Subcutaneous abdominal adipose tissue (tissue), 5 donors: ENCODE data around the gene CCDC183.

ENCODE experiments used
- H3K27ac ChIP-seq: one replicate; pipeline ENCODE4 v1.7.0; 2013; ENCODE audit warnings: low read depth, mild to moderate bottlenecking, inconsistent platforms, low read length, moderate library complexity
- H3K27me3 ChIP-seq, 5 donors: one replicate each; pipeline ENCODE4 v1.7.0; 2013; ENCODE audit warnings: low read length in 5 of 5, inconsistent platforms in 1 of 5; ENCODE audit not compliant: control insufficient read depth in 5 of 5, insufficient read depth in 4 of 5
- H3K36me3 ChIP-seq, 5 donors: one replicate each; pipeline ENCODE4 v1.7.0; 2013; ENCODE audit warnings: low read length in 5 of 5; ENCODE audit not compliant: control insufficient read depth in 5 of 5, insufficient read depth in 5 of 5
- H3K4me1 ChIP-seq, 5 donors: one replicate each; pipeline ENCODE4 v1.7.0; 2013; ENCODE audit warnings: low read length in 5 of 5, mild to moderate bottlenecking in 3 of 5, moderate library complexity in 1 of 5; ENCODE audit not compliant: control insufficient read depth in 5 of 5, insufficient read depth in 5 of 5
- H3K4me3 ChIP-seq, 5 donors: one replicate each; pipeline ENCODE4 v1.7.0; 2013; ENCODE audit warnings: low read length in 5 of 5, low read depth in 1 of 5
- H3K9ac ChIP-seq, 5 donors: one replicate each; pipeline ENCODE4 v1.7.0; 2013; ENCODE audit warnings: low read length in 5 of 5, mild to moderate bottlenecking in 4 of 5, moderate library complexity in 3 of 5
- H3K9me3 ChIP-seq, 5 donors: one replicate each; pipeline ENCODE4 v1.7.0; 2013; ENCODE audit warnings: low read length in 5 of 5; ENCODE audit not compliant: control insufficient read depth in 5 of 5
- donor health status: healthy.
- donor health status: healthy.
- donor health status: healthy.
- donor health status: healthy.
- donor health status: healthy.

Gene CCDC183

GRCh38 chr9:136796238-136796774, at the start of gene CCDC183:
TSS of gene CCDC183 (plus strand) at chr9:136796338. CDS start at chr9:136796398, 60 bp downstream.
- Histone ChIP-seq H3K4me3 (no peak within 1 kb of the TSS), H3K27me3 (peaks cover 19 to 38% (median 23%) of the 10 kb centered on the region in 5 donors), H3K4me1 (peaks cover 0 to 54% (median 38%) of the 10 kb centered on the region in 5 donors), H3K9ac (no peak within 1 kb of the TSS), H3K36me3 (peaks cover 0 to 8% (median 4%) of the 10 kb centered on the region in 5 donors), H3K9me3 (no peaks in the 10 kb centered on the region), H3K27ac (no peak within 1 kb of the TSS)

DNA sequence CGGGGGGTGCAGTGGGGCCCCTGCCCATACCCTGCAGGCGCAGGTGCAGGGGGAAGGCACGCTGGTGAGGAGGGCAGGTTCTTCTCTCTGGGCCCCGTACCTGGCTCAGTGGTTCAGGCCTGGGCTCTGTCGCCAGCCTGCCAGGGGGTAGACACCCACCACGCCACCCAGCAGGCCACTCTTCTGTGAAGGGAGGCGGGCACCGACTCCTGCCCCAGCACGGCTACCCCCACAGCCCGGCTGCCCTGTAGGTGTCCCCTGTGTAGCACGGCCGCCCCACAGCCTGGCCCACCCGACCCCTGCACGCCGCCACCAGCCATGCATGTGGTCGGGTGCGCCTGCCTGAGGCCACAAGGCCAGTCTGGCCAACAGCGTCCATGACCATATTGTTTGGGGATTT, 49.5 kb upstream of the CCDC183 start:
- H3K36me3 ChIP-seq = no peaks in the 10 kb centered on the region
- peaks cover 16 to 24% (median 17%) of the 10 kb centered on the region in 5 donors for H3K27me3 ChIP-seq
- H3K9ac ChIP-seq = no peak overlapping the region
- H3K27ac ChIP-seq = no peak overlapping the region
- H3K4me1 ChIP-seq = peaks cover 0 to 45% (median 16%) of the 10 kb centered on the region in 5 donors
- peaks cover 0 to 6% (median 4%) of the 10 kb centered on the region in 5 donors for H3K9me3 ChIP-seq
- H3K4me3 ChIP-seq = no peak overlapping the region

DNA sequence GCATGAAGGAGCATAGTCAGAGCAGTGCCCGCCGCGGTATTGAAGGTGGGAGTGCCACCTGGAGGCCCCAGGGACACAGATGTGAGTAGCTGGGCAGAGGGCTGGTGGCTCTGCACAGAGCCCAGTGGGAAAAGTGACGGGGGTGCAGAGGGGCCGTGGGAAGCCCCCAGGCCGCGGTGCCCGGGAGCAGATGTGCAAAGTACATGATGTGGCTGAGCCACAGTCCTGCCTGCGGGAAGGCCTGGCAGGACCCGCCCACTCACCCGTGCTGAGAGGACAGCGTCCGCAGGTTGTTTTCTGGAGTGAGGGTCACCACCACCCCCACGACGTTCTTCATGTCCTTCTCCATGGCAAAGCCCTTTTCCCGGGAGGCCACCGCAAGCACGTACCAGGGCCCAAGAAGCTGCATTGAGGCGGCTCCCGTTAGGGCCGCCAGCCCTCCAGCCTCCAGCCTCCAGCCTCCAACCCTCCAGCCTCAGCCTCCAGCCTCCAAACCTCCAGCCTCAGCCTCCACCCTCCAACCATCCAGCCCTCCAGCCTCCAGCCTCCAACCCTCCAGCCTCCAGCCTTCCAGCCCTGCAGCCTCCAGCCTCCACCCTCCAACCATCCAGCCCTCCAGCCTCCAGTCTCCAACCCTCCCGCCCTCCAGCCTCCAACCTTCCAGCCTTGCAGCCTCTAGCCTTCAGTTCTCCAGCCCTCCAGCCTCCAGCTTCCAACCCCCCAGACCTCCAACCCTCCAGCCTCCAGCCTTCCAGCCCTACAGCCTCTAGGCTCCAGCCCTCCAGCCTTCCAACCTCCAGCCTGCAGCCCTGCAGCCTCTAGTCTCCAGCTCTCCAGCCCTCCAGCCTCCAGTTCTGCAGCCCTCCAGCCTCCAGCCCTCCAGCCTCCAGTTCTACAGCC, 48.7 kb upstream of the CCDC183 start:
- Histone ChIP-seq H3K9me3 (peaks cover 0 to 13% (median 11%) of the 10 kb centered on the region in 5 donors), H3K36me3 (no peaks in the 10 kb centered on the region), H3K27me3 (peaks cover 8 to 17% (median 10%) of the 10 kb centered on the region in 5 donors), H3K9ac (no peak overlapping the region), H3K27ac (no peak overlapping the region), H3K4me3 (no peak overlapping the region), H3K4me1 (peaks cover 0 to 38% (median 8%) of the 10 kb centered on the region in 5 donors)

DNA sequence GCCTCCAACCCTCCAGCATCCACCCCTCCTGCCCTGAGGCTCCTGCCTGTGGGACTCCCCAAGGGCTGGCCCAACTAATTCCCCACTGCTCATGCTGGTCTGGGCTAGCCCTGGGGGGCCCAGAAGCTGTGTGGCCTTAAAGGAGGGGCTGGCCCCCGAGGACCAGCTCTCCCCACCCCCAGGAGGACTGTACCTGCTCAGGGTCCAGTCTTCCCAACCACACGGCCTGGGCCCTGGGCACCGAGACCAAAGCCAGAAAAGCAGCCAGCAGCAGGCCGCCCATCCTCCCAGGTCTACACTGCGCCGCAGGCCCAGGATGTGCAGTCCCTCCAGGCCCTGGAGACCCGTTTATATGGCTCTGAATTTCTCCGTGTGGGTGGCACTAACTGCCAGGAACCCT, 47.9 kb upstream of the CCDC183 start, which contains the start of gene LCN6:
TSS of gene LCN6 (minus strand) at position 325 of the 400 bp plus-strand sequence. CDS start at position 283, 42 bp downstream.
- no peak within 1 kb of the TSS for H3K9ac ChIP-seq
- no peak within 1 kb of the TSS for H3K4me3 ChIP-seq
- no peaks in the 10 kb centered on the region for H3K36me3 ChIP-seq
- H3K27ac ChIP-seq = no peak within 1 kb of the TSS
- H3K27me3 ChIP-seq = peaks cover under 1 to 9% (median 2%) of the 10 kb centered on the region in 5 donors
- peaks cover 0 to 35% (median 8%) of the 10 kb centered on the region in 5 donors for H3K4me1 ChIP-seq
- peaks cover 0 to 17% (median 11%) of the 10 kb centered on the region in 5 donors for H3K9me3 ChIP-seq

DNA sequence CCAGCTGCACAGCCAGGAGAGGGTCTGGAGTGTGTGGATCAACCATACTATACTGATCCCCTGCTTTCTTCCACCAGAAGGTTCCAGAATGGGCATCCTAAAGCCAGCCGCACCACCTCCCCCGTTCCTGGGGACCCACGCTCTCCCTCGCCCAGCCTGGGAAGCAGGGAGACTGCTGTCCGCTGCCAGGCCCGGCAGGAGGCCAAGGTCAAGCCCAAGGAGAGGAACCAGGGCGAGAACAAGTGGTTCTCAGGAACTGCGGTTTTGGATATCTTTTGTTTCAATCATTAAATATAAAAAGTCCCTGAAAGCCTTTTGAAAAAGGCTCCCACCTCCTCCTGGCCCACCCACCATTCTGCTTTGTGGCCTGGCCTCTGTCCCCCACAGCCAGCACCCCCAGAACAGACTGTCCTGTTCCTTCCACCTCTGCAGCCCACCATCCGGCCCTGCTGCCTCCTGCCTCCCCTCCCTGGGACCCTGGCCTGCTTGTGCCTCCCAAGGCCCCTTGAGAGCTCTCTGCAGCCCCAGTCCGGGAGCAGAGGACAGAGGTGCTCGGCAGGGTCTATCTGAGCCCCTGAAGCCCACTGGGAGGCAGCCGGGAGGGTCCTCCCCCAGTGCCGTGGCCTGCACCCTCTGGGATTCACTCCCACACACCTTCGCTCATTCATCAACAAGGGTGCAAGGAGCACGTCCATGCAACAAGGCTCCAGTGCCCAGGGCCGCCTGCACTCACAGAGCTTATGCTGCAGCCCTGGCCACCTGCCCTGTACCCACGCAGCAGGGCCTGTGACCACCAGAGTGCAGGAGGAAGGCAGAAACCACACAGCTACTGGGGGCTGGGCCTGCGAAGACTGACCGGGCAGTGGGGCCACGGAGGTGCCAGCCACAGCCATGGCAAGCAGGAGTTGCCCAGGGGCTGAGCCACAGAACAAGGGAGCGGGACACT, 47.2 kb upstream of the CCDC183 start:
- peaks cover 0 to 17% (median 11%) of the 10 kb centered on the region in 5 donors for H3K9me3 ChIP-seq
- peaks cover 0 to 35% (median 8%) of the 10 kb centered on the region in 5 donors for H3K4me1 ChIP-seq
- H3K27ac ChIP-seq = no peak overlapping the region
- H3K4me3 ChIP-seq = no peak overlapping the region
- no peak overlapping the region for H3K9ac ChIP-seq
- peaks cover 0 to 3% (median 0%) of the 10 kb centered on the region in 5 donors for H3K27me3 ChIP-seq
- H3K36me3 ChIP-seq = no peaks in the 10 kb centered on the region

GRCh38 chr9:136750526-136750925, 45.6 kb upstream of the CCDC183 start:
- Histone ChIP-seq H3K27me3 (peaks cover 0 to 3% (median 0%) of the 10 kb centered on the region in 5 donors), H3K36me3 (no peaks in the 10 kb centered on the region), H3K4me1 (peaks cover 0 to 32% (median 8%) of the 10 kb centered on the region in 5 donors), H3K9me3 (peaks cover 0 to 19% (median 14%) of the 10 kb centered on the region in 5 donors), H3K4me3 (no peak overlapping the region), H3K9ac (no peak overlapping the region), H3K27ac (no peak overlapping the region)

GRCh38 chr9:136751244-136751643, 44.9 kb upstream of the CCDC183 start:
- Histone ChIP-seq H3K27me3 (peaks cover 0 to 3% (median 0%) of the 10 kb centered on the region in 5 donors), H3K4me1 (peaks cover 0 to 28% (median 8%) of the 10 kb centered on the region in 5 donors), H3K9ac (no peak overlapping the region), H3K4me3 (no peak overlapping the region), H3K9me3 (peaks cover 0 to 27% (median 21%) of the 10 kb centered on the region in 5 donors), H3K27ac (no peak overlapping the region), H3K36me3 (no peaks in the 10 kb centered on the region)

- Histone ChIP-seq H3K4me1 (peaks cover 0 to 23% (median 8%) of the 10 kb centered on the region in 5 donors), H3K9ac (no peak overlapping the region), H3K27me3 (peaks cover 0 to 3% (median 0%) of the 10 kb centered on the region in 5 donors), H3K9me3 (peaks cover 0 to 28% (median 23%) of the 10 kb centered on the region in 5 donors), H3K36me3 (no peaks in the 10 kb centered on the region), H3K4me3 (no peak overlapping the region), H3K27ac (no peak overlapping the region)
Measured at GRCh38 chr9:136751814-136752213, 44.3 kb upstream of the CCDC183 start.

GRCh38 chr9:136753371-136754058, 42.6 kb upstream of the CCDC183 start:
- peaks cover 0 to 28% (median 23%) of the 10 kb centered on the region in 5 donors for H3K9me3 ChIP-seq
- no peak overlapping the region for H3K27ac ChIP-seq
- no peak overlapping the region for H3K9ac ChIP-seq
- no peak overlapping the region for H3K4me3 ChIP-seq
- peaks cover 0 to 5% (median 0%) of the 10 kb centered on the region in 5 donors for H3K27me3 ChIP-seq
- peaks cover 0 to 17% (median 5%) of the 10 kb centered on the region in 5 donors for H3K4me1 ChIP-seq
- H3K36me3 ChIP-seq = no peaks in the 10 kb centered on the region
